GM18873 (cell line): ENCODE results near the gene MRPS2.

ENCODE experiments used
- ATAC-seq: cut with Tn5 transposase; IDR thresholded peaks from one replicate; pipeline ENCODE4 v1.9.1; 2021; ENCODE audit warnings: mild to moderate bottlenecking, moderate library complexity, moderate number of reproducible peaks; ENCODE audit not compliant: unreplicated experiment, low FRiP score

The MRPS2 gene

GRCh38 chr9:135498381-135499126 is 1.9 kb upstream of the MRPS2 start:
- no peak for ATAC-seq

GRCh38 chr9:135499326-135500070 is 984 bp upstream of the MRPS2 start:
- no peak for ATAC-seq

DNA sequence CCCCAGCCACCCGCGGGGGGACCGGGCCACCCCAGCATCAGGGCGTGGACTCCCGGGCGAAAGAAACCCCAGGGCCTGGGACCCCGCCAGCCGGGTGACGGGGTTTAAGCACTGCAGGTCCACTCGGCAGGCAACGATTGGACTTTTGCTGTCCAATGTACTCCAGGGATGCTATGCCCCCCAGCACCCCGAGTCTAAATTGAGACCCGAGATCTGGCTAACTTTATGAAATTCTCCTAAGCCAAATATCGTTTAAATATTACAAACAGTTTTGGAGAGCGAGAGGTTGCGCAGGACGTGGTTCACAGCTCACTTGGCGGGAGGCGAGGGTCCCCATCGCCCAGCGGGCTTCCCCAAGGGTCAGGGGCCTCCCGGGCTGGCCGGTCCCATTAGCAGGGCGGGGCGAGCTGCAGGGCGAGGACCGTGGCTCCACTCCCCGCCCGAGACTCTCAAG is 384 bp upstream of the MRPS2 start:
- no peak for ATAC-seq

GRCh38 chr9:135501261-135502167 is 1.0 kb downstream of the MRPS2 start:
- no peak for ATAC-seq

GRCh38 chr9:135502168-135502872 is 1.8 kb downstream of the MRPS2 start:
- no peak for ATAC-seq

DNA sequence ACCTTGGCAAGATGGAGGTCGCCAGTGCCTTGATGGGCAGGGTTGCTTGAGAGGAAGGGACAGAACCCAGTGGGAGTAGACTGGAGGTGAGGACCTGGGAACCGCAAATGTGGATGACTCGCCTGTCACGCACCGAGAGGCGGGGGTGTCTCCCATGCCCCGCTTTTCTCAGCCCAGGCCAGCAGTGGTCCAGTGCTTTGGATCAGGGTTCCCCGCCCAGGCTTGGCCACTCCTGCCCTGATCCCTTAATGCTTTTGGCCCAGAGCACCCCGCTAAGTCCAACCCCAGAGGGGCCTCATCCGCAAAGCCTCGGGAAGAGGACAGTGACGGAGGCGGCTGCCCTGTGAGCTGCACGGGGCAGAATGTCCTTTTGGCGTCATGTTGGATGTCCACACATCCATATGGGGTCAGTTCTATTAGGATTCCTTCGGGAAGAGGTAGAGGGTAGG is 2.4 kb downstream of the MRPS2 start:
- no peak for ATAC-seq

DNA sequence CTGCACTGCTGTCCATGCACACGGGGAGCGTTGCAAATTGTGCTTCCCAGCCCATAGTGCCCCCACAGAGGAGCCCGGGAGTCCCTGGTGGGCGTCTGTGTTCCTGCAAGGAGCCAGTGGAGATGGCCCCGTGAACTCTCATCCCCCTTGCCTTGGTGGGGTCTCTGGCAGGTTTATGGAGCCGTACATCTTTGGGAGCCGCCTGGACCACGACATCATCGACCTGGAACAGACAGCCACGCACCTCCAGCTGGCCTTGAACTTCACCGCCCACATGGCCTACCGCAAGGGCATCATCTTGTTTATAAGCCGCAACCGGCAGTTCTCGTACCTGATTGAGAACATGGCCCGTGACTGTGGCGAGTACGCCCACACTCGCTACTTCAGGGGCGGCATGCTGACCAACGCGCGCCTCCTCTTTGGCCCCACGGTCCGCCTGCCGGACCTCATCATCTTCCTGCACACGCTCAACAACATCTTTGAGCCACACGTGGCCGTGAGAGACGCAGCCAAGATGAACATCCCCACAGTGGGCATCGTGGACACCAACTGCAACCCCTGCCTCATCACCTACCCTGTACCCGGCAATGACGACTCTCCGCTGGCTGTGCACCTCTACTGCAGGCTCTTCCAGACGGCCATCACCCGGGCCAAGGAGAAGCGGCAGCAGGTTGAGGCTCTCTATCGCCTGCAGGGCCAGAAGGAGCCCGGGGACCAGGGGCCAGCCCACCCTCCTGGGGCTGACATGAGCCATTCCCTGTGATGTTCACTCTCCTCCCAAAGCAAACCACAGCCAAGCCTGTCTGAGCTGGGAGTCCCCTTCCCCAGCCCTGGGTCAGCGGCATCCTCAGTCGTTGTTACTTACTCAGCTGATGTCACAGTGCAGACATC is 3.1 kb downstream of the MRPS2 start:
- no peak for ATAC-seq

DNA sequence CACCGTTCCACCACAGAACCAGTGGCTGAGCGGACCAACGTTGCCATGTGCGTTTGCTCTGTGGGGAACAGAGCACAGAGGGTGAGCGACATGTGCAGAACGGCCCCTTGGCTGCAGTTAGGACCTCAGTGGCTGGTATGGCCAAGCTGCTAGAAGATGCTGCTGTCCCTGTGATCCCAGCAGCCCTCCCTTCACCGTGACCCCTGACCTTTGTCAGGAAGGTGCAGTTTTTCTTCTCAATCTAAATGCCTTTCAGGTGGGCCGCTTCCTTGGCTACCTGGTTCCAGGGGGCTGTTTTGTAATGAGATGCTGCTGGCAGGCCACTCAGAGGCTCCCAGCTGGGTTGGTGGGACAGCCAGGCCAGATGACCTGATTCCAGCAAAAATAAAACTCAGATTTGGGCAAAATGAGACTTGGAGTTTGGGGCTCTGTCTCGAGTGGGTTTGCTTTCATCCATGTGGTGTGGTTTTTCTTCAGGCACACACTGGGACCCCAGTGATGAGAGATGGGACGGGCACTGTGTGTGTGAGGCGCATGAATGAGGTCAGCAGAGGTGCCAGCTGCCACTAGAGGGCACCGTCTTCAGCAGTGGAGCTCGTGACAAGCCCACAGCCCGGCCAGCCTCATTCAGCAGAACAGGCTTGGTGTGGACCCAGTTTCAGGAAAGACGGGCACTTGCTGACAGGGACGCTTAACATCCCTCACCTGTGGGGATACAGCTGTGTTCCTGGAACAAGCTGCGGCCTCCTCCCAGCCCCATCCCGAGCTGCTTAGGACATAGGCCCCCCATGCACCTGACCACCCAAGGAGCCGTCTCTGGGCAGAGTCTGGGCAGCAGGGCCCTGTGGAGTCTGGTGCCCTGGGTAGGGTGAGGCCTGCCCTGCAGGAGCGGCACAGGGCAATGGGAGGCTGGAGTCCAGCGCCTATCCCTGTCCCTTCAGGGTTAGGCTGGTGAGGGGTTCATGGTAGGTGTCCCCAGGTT is 4.1 kb downstream of the MRPS2 start:
- ATAC-seq, result no peak

DNA sequence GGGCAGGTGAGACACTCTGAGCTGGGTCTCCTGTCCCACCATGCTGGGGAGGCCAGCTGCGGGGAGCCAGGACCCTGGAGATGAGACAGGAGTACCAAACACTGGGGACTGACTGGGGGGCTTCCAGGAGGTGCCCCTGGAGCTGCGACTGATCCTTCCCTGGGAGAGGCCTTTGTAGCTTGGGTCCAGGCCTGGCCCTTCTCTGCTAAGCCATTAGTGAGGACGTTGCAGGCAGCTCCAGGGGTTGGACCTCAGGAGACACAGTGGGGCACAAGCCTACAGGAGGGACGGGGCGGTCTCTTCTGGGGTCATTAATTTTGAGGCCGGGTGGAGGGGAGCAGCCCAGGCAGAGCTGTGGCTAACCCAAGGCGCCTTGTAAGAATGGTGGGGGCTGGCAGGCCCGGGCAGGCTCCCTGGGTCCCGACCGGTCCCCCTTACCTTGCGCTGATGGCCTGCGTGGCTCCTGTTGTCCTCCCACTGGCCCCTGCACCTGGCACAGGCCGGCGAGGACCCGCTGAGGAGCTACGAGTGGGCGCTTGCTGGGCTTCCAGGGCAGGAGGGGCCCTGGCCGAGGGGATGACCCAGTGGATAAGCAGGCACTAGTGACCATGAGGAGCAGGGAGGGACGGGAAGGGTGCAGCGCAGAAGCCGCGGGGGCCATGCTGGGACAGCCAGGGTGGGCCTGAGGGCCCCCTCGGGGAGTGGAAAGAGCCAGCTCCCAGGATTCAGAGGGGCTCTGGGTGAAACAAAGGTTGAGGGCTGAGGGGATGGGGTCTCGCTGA is 5.1 kb downstream of the MRPS2 start:
- ATAC-seq, result no peak

DNA sequence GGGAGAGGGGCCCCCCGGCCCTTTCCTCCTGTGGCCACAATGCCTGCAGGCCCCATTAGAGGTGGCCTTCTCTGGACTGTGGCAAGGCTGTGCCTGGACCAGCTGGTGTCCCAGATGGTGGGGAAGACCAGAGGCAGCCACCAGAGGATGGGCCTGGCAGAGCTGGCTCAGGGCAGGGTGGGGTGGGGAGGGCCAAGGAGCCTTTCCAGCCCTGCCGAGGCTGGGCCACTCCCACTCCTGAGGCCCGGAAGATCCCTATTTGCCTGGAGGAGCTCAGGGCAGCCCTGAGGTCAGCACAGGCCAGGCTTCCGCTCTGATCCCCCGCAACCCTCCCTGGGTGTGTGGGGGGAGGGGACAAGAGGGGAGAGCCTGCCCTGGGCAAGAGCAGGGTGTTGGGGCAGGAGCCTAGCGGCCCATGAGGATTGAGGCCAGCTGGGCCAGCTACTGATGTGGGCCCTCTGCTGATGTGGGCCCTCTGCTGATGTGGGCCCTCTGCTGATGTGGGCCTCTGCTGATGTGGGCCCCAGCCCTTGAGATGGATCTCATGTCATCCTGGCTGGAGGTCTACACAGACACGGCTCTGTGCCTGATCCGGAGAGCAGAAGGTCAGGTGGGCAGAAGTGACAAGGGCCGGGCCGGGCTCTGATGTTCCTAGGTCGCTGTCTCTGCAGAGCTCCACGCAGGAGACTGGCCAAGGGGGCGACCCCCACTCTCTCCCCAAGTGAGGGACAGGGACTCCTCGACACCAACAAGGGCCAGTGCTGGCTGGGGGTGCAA is 6.0 kb downstream of the MRPS2 start:
- ATAC-seq, result no peak

DNA sequence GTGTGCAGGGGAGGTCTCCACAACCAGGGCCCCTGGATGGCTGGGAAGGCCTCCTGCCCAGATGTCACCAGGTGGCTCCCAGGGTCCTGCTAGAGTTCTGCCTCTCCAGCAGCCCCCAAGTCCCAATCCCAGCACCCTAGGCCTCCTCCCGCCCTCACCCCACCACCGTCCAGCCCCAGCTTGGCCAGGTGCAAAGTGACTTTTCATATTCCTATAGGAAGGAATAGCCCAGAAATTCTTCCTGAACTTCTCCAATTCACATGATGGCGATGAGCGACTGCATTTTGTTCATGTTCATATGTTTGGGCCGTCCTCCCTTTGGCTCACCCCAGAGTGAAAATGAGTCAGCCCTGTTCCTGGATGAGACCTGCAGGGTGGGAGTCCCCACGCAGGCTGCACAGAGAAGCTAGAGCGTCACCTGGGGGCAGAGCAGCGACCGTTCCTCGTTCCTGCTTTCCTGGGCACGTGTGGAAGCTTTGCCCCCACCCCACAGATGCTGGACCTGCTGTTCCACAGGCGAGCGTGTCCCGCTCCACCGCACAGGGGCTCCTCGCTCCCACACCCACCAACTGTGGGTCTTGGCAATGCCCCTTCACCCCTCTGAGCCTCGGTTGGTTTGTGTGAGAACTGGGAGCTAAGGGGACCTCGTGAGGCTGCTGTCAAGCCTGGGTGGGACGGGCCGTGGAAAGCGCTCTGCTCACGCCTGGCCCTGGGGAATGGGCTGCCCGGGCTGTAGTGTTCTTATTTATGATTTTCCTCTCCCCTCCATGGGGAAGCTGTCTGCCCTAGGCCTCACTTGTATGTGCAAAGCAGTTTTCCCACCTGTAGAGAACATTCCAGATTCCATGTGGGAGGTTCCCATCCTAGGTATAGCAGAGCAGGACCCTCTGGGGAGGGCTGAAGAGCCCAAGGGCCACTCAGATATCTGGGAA is 6.9 kb downstream of the MRPS2 start:
- no peak for ATAC-seq

- no peak for ATAC-seq
Observed at GRCh38 chr9:135508211-135508820, 7.8 kb downstream of the MRPS2 start.

GRCh38 chr9:135509458-135509857 is 9.0 kb downstream of the MRPS2 start:
- ATAC-seq, result no peak

- ATAC-seq, result no peak
Observed at GRCh38 chr9:135512241-135512603, 11.7 kb downstream of the MRPS2 start.

DNA sequence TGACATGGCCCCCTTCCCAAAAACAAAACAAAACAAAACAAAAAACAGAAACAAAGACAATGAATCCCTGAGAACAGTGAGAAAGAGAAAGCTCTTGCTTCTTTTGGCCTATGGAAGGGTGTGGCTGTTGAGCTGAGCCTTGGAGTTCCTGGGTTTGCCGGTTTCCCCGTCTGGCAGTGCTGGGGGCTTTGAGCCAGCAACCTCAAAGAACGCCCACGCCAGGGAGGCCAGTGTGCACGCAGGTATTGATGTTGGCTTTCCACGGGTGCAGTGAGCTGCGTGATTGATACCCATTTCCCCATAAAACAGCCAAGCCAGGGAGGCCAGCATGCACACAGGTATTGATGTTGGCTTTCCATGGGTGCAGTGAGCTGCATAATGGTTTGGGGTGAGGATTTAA is 12.4 kb downstream of the MRPS2 start:
- ATAC-seq, result no peak
